Breast epithelium (tissue), 3 donors: Measurements from ENCODE around the gene IL11.

Source experiments
- POLR2AphosphoS5 ChIP-seq, 3 donors: sonication (generic); formaldehyde crosslinking; IDR thresholded peaks; one replicate each; pipeline ENCODE4 v1.6.1; 2017; ENCODE audit warnings: antibody characterized with exemption in 3 of 3
- TF ChIP-seq, protein P1 (sequence below), 3 donors: fragments of 450-650 bp; IDR thresholded peaks; one replicate each; pipeline ENCODE4 v1.5.1; 2016 to 2017; ENCODE audit warnings: antibody characterized with exemption in 3 of 3, mild to moderate bottlenecking in 3 of 3, moderate library complexity in 3 of 3

DNA sequence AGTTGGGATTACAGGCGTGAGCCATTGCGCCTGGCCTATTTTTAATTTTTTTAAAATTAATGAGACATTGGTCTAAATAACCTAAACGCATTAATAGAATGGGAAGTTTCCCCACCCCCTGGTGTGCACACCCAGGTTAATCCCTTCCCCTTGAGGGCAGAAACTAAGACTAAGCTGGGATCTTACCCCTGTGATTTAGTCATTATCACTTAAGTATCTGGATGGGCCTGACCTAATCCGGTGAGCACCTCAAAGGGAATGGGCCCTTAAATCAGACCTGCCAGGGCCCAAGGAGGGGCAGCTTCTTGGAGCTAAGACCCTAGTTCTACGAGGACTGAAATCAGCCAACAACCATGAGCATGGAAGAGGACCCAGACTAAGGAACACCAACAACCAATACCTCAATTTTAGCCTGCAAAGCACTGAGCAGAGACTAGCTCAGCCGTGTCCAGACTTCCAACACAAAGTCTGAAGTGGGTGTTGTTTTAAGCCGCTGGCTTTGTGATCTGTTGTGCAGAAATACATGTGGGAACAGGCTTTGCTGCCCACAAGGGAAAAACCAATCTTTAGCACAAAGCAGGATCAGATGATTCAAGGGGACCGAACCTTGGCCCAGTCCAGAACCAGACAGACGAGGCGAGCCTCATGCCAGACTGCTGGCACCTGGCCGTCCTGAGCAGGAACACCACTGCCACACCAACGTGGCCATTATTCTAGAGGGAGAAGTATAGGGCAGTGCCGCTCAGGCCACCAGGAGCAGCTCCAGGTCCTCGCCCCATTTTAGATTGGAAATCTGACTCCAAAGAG, 30.2 kb upstream of the IL11 start:
- TF ChIP-seq, protein P1, sequence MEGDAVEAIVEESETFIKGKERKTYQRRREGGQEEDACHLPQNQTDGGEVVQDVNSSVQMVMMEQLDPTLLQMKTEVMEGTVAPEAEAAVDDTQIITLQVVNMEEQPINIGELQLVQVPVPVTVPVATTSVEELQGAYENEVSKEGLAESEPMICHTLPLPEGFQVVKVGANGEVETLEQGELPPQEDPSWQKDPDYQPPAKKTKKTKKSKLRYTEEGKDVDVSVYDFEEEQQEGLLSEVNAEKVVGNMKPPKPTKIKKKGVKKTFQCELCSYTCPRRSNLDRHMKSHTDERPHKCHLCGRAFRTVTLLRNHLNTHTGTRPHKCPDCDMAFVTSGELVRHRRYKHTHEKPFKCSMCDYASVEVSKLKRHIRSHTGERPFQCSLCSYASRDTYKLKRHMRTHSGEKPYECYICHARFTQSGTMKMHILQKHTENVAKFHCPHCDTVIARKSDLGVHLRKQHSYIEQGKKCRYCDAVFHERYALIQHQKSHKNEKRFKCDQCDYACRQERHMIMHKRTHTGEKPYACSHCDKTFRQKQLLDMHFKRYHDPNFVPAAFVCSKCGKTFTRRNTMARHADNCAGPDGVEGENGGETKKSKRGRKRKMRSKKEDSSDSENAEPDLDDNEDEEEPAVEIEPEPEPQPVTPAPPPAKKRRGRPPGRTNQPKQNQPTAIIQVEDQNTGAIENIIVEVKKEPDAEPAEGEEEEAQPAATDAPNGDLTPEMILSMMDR (IDR thresholded peaks at IDR 0.05), result no peak
- TF ChIP-seq POLR2AphosphoS5 (IDR thresholded peaks at IDR 0.05), result no peak
